ENCODE data around the gene ABAT.

DNA sequence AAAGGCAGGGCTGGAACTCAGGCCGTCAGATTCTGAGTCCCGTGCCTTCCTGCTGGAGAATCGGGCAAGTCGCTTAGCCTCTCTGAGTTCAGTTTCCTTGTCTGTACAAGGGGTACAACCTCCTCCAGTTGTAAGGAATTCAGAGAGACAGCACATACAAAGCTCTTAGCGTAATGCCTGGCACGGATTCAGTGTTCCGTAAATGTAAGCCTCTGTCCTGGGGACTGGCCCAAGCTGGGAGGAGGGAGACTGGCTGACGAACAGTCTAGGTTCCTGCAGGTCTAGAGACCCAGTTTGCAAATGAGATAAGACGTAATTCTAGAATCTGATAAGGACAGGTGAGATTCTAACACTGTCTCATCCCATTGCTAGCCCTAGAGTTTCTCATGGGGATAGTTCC lies 43.0 kb upstream of the ABAT start:
- TF ChIP-seq, protein P1, sequence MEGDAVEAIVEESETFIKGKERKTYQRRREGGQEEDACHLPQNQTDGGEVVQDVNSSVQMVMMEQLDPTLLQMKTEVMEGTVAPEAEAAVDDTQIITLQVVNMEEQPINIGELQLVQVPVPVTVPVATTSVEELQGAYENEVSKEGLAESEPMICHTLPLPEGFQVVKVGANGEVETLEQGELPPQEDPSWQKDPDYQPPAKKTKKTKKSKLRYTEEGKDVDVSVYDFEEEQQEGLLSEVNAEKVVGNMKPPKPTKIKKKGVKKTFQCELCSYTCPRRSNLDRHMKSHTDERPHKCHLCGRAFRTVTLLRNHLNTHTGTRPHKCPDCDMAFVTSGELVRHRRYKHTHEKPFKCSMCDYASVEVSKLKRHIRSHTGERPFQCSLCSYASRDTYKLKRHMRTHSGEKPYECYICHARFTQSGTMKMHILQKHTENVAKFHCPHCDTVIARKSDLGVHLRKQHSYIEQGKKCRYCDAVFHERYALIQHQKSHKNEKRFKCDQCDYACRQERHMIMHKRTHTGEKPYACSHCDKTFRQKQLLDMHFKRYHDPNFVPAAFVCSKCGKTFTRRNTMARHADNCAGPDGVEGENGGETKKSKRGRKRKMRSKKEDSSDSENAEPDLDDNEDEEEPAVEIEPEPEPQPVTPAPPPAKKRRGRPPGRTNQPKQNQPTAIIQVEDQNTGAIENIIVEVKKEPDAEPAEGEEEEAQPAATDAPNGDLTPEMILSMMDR (IDR thresholded peaks at IDR 0.05; ENCODE audit: insufficient read depth, low read length, poor library complexity, severe bottlenecking): no peak
- no peak for TF ChIP-seq EZH2phosphoT487 (conservative IDR thresholded peaks at IDR 0.05; ENCODE audit: low read length)

All from SU-DHL-6 (cell line).